ENCODE results near the gene OGFR. TPM values are rescaled to one million over a fixed set of nuclear protein-coding genes. Genes with fewer than 3 reads are reported as not detected.
A peak's percentile ranks its signal among the peaks of the same experiment; 100 is the strongest.

The OGFR gene
- total RNA-seq, 8 experiments from 2014 or later = 18.2 to 44.0 (median 27.2) TPM

GRCh38 chr20:62829231-62830230 is 24.9 kb downstream of the OGFR start:
- Histone ChIP-seq H3K4me3 (no peak overlapping the region), H3K4me1 (replicated peaks in 1 of 2) (peaks cover 19 to 33% of the 10 kb centered on the region in 2 donors), H3K27ac (no peak overlapping the region)
- ATAC-seq (replicated peaks in 6 of 8) = no peak
- in situ Hi-C loops (cut with MboI; ENCODE audit: low pct_unique_long_range_greater_than_20kb in 2 of 9, low sequenced_read_pairs in 9 of 9, unreplicated experiment in 9 of 9) = no loop called here
- WGBS, 10 experiments = 50 to 89% (median 83%) methylated on average over 1 to 16 of the region's 32 CpGs; no CpG with 5 or more reads in 6 of the 10 experiments

GRCh38 chr20:62830251-62830650 is 25.6 kb downstream of the OGFR start:
- Histone ChIP-seq H3K27ac (no peak overlapping the region), H3K4me3 (no peak overlapping the region), H3K4me1 (replicated peaks in 1 of 2) (peaks cover 14 to 28% of the 10 kb centered on the region in 2 donors)
- in situ Hi-C loops (cut with MboI; ENCODE audit: low pct_unique_long_range_greater_than_20kb in 2 of 9, low sequenced_read_pairs in 9 of 9, unreplicated experiment in 9 of 9) = no loop called here
- WGBS, 10 experiments = no CpG with 5 or more reads among the region's 14 CpGs
- ATAC-seq (replicated peaks in 6 of 8) = no peak

- no peak overlapping the region for H3K27ac ChIP-seq
- H3K4me1 ChIP-seq (replicated peaks in 1 of 2) = peaks cover 11 to 23% of the 10 kb centered on the region in 2 donors
- H3K4me3 ChIP-seq = no peak overlapping the region
- ATAC-seq (replicated peaks in 6 of 8) = no peak
- 70 to 98% (median 90%) methylated on average over 1 to 8 of the region's 22 CpGs; no CpG with 5 or more reads in 5 of the 10 experiments for WGBS, 10 experiments
- in situ Hi-C loops (cut with MboI; ENCODE audit: low pct_unique_long_range_greater_than_20kb in 2 of 9, low sequenced_read_pairs in 9 of 9, unreplicated experiment in 9 of 9) = no loop called here
Observed at GRCh38 chr20:62830821-62831220, 26.2 kb downstream of the OGFR start.

DNA sequence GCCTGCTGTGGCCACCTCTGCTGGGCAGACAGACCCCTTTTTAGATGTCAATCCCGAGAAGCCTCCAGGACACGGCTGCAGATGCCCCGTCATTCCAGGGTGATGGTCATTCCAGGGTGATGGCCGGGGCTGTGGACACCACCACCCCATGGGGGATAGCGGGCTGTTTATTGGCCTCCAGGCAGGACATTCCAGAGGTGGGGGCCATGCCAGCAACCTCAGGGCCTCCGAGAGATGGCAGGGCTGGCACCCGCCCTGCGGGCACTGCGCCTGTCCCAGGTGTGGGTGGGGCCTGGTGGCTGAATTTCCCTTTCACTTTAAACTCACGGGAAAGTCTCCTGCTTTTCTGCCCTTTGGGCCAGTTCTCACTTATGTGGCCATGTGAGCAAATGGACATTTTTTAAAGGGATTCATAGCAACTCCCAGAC is 26.7 kb downstream of the OGFR start:
- in situ Hi-C loops (cut with MboI; ENCODE audit: low pct_unique_long_range_greater_than_20kb in 2 of 9, low sequenced_read_pairs in 9 of 9, unreplicated experiment in 9 of 9) = no loop called here
- H3K4me1 ChIP-seq (replicated peaks in 1 of 2) = peaks cover 11 to 23% of the 10 kb centered on the region in 2 donors
- H3K4me3 ChIP-seq = no peak overlapping the region
- ATAC-seq (replicated peaks in 6 of 8) = peak in 1 of 8 experiments; percentile 34
- 80 to 100% (median 88%) methylated on average over 1 to 4 of the region's 10 CpGs; no CpG with 5 or more reads in 5 of the 10 experiments for WGBS, 10 experiments
- H3K27ac ChIP-seq = no peak overlapping the region

- no peak overlapping the region for H3K4me3 ChIP-seq
- in situ Hi-C loops (cut with MboI; ENCODE audit: low pct_unique_long_range_greater_than_20kb in 2 of 9, low sequenced_read_pairs in 9 of 9, unreplicated experiment in 9 of 9) = no loop called here
- peak in 3 of 8 experiments; percentile 10 to 27 (median 10) for ATAC-seq (replicated peaks in 6 of 8)
- peaks cover 11 to 23% of the 10 kb centered on the region in 2 donors for H3K4me1 ChIP-seq (replicated peaks in 1 of 2)
- no peak overlapping the region for H3K27ac ChIP-seq
- 40 to 83% (median 75%) methylated on average over 1 to 10 of the region's 10 CpGs; no CpG with 5 or more reads in 5 of the 10 experiments for WGBS, 10 experiments
Observed at GRCh38 chr20:62831854-62832211, 27.2 kb downstream of the OGFR start.

DNA sequence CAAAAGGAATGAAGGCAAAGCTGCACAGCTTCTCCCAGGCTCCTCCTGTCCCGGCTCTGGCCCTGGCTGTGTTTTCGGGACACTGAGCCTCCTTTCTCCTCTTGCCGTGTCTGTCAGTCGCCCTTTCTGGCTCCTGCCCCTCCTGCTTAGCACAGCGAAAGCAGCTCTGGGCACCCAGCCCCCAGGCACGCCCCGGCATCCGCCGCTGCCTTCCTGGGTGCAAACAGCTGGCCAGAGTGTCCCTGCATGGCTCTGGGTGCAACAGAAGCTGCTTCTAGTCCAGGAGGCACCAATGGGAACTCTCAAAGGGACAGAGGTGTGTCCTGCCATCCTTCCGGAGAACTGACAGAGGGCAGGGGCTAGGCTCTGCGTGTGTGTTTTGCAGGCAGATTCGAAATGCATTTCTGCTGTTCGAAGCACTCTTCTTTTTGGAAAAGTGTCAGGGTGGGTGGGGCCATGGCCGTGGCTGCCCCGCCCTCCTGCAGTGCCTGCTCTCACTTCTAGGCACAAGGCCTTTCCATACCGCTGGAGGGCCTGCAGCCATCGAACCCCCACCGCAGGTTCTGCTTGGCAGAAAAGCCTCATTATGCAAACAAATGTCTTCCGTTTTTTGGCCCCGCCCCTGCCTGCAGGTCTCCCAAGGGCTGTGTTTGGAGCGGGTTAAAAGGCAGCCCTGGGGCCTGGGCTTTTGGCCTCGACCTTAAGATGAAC is 27.7 kb downstream of the OGFR start:
- H3K27ac ChIP-seq = no peak overlapping the region
- peak in 6 of 8 experiments; percentile 31 to 91 (median 70) for ATAC-seq (replicated peaks in 6 of 8)
- 4 to 100% (median 30%) methylated on average over 1 to 10 of the region's 22 CpGs; no CpG with 5 or more reads in 2 of the 10 experiments for WGBS, 10 experiments

DNA sequence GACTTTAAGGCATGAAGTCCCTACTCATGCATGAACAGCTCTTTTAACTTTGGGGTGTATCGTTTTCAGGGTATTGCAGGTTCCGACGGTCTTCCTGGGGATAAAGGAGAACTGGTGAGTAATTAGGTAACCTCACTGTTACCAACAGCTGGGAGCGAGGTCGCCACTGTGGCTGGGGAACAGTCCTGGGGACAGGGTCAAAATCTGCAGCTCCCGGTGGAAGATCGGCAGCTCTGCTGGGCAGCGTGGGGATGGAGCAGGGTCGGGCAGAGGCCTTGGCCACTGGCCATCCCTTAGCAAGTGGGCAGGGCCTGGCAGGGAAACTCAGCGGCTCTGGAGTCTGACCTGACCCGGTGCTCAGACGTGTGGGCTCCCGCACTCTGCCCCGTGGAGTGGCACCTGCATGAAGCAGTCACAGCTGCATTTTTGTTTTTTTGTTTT is 28.3 kb downstream of the OGFR start:
- H3K4me1 ChIP-seq (replicated peaks in 1 of 2) = peaks cover 5 to 17% of the 10 kb centered on the region in 2 donors
- H3K4me3 ChIP-seq = no peak overlapping the region
- peak in 1 of 8 experiments; percentile 16 for ATAC-seq (replicated peaks in 6 of 8)
- in situ Hi-C loops (cut with MboI; ENCODE audit: low pct_unique_long_range_greater_than_20kb in 2 of 9, low sequenced_read_pairs in 9 of 9, unreplicated experiment in 9 of 9) = no loop called here
- H3K27ac ChIP-seq = no peak overlapping the region
- 27 to 71% (median 57%) methylated on average over 1 to 5 of the region's 14 CpGs; no CpG with 5 or more reads in 7 of the 10 experiments for WGBS, 10 experiments

More for the DNA sequence above, 27.7 kb downstream of the OGFR start:
- no peak overlapping the region for H3K4me3 ChIP-seq
- in situ Hi-C loops (cut with MboI; ENCODE audit: low pct_unique_long_range_greater_than_20kb in 2 of 9, low sequenced_read_pairs in 9 of 9, unreplicated experiment in 9 of 9) = no loop called here
- H3K4me1 ChIP-seq (replicated peaks in 1 of 2) = peaks cover 10 to 23% of the 10 kb centered on the region in 2 donors

GRCh38 chr20:62834967-62835730 is 30.5 kb downstream of the OGFR start:
- WGBS, 10 experiments = 67 to 100% (median 93%) methylated on average over 1 to 19 of the region's 24 CpGs; no CpG with 5 or more reads in 2 of the 10 experiments
- in situ Hi-C loops (cut with MboI; ENCODE audit: low pct_unique_long_range_greater_than_20kb in 2 of 9, low sequenced_read_pairs in 9 of 9, unreplicated experiment in 9 of 9) = no loop called here
- H3K4me3 ChIP-seq = no peak overlapping the region
- H3K27ac ChIP-seq = no peak overlapping the region
- peaks cover 5 to 16% of the 10 kb centered on the region in 2 donors for H3K4me1 ChIP-seq (replicated peaks in 1 of 2)
- ATAC-seq (replicated peaks in 6 of 8) = no peak

DNA sequence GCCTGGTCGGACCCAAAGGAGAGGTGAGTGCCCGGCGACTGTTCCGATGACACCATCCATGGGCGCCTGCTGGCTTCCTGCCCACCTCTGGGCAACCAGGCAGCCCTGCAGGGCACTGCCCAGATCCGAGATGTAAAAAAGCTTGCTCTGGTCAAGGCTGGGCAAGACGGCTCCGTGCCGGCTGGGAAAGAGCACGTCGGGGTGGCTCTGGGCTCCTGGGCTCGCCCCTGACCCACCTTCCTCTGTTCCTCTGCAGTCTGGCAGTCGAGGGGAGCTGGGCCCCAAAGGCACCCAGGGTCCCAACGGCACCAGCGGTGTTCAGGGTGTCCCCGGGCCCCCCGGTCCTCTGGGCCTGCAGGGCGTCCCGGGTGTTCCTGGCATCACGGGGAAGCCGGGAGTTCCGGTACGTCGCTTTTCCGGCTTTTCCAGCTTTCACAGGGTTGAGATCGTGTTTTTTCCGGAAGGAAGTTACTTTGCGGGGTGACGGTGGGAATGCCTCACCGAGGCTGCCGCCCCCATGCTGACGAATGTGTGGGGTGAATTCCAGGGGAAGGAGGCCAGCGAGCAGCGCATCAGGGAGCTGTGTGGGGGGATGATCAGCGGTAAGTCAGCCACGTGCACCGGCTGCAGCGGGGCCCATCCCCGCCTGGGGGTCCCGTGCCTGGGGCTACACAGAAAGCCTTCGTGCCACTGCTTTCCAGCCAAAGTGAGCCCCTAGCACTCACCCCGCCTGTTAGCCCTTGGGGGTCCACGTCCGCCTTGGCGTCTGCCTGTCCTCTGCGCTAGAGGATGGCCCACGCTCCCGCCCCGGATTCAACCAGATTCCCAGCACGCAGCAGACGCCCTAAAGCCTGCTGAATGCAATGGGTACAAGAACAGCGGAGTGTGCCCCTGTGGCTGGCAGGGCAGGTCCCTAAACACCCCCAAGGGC is 31.6 kb downstream of the OGFR start:
- in situ Hi-C loops (cut with MboI; ENCODE audit: low pct_unique_long_range_greater_than_20kb in 2 of 9, low sequenced_read_pairs in 9 of 9, unreplicated experiment in 9 of 9) = no loop called here
- no peak overlapping the region for H3K4me3 ChIP-seq
- peaks cover 5 to 16% of the 10 kb centered on the region in 2 donors for H3K4me1 ChIP-seq (replicated peaks in 1 of 2)
- no peak overlapping the region for H3K27ac ChIP-seq
- WGBS, 10 experiments = 40 to 100% (median 75%) methylated on average over 2 to 23 of the region's 52 CpGs; no CpG with 5 or more reads in 3 of the 10 experiments
- no peak for ATAC-seq (replicated peaks in 6 of 8)

DNA sequence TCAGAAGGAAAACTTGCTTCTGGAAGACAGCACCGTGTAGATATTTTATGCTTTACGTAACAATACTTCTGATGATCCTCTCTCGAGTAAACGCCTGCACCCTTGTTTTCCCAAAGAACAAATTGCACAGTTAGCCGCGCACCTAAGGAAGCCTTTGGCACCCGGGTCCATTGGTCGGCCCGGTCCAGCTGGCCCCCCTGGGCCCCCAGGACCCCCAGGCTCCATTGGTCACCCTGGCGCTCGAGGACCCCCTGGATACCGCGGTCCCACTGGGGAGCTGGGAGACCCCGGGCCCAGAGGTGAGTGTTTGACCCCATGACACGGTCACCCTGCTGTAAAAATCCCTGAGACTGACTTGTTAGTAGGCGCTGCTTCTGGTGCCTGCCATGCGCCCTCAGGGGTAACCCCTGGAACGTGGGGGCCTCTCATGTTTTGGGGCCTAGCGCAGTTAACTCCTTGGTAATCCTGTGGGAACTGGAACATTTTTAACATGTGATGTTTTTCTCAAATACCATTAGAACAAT is 32.4 kb downstream of the OGFR start:
- Histone ChIP-seq H3K4me3 (no peak overlapping the region), H3K27ac (no peak overlapping the region), H3K4me1 (replicated peaks in 1 of 2) (peaks cover 5 to 10% of the 10 kb centered on the region in 2 donors)
- in situ Hi-C loops (cut with MboI; ENCODE audit: low pct_unique_long_range_greater_than_20kb in 2 of 9, low sequenced_read_pairs in 9 of 9, unreplicated experiment in 9 of 9) = no loop called here
- WGBS, 10 experiments = 83 to 100% (median 90%) methylated on average over 1 to 2 of the region's 19 CpGs; no CpG with 5 or more reads in 7 of the 10 experiments
- no peak for ATAC-seq (replicated peaks in 6 of 8)

GRCh38 chr20:62837790-62838127 is 33.1 kb downstream of the OGFR start:
- H3K27ac ChIP-seq = no peak overlapping the region
- 33 to 100% (median 87%) methylated on average over 1 to 7 of the region's 8 CpGs; no CpG with 5 or more reads in 1 of the 10 experiments for WGBS, 10 experiments
- in situ Hi-C loops (cut with MboI; ENCODE audit: low pct_unique_long_range_greater_than_20kb in 2 of 9, low sequenced_read_pairs in 9 of 9, unreplicated experiment in 9 of 9) = no loop called here
- peaks cover 2% of the 10 kb centered on the region in 2 donors for H3K4me1 ChIP-seq (replicated peaks in 1 of 2)
- no peak overlapping the region for H3K4me3 ChIP-seq
- peak in 3 of 8 experiments; percentile 13 to 38 (median 27) for ATAC-seq (replicated peaks in 6 of 8)

All from motor neuron (in vitro differentiated cells).